Osteocyte (in vitro differentiated cells): ENCODE data around the gene MED8. TPM values are rescaled to one million over a fixed set of nuclear protein-coding genes. Genes with fewer than 3 reads are reported as not detected.
"Not testable (repeated sequence)": the region's sequence is repeated elsewhere in the genome, so short reads cannot be mapped to it uniquely, and the experiment has no call there.

Experiments used
- DNase-seq: peaks from one replicate; pipeline ENCODE4 v3.0.0; 2021; ENCODE audit warnings: mixed read lengths; ENCODE audit not compliant: unreplicated experiment; ENCODE audit errors: extremely low spot score
- H3K27ac Mint-ChIP-seq: one replicate; pipeline ENCODE4 v1.8.0; 2021; ENCODE audit warnings: mild to moderate bottlenecking, mixed read lengths; ENCODE audit not compliant: unreplicated experiment
- H3K27me3 Mint-ChIP-seq: one replicate; pipeline ENCODE4 v1.8.0; 2021; ENCODE audit warnings: mixed read lengths; ENCODE audit not compliant: unreplicated experiment
- H3K36me3 Mint-ChIP-seq: one replicate; pipeline ENCODE4 v1.8.0; 2021; ENCODE audit warnings: mixed read lengths; ENCODE audit not compliant: unreplicated experiment
- H3K4me1 Mint-ChIP-seq: one replicate; pipeline ENCODE4 v1.8.0; 2021; ENCODE audit warnings: mixed read lengths; ENCODE audit not compliant: unreplicated experiment
- H3K4me3 Mint-ChIP-seq: one replicate; pipeline ENCODE4 v1.8.0; 2021; ENCODE audit warnings: mild to moderate bottlenecking, moderate library complexity, mixed read lengths; ENCODE audit not compliant: unreplicated experiment
- H3K9me3 Mint-ChIP-seq: one replicate; pipeline ENCODE4 v1.8.0; 2021; ENCODE audit warnings: mixed read lengths; ENCODE audit not compliant: unreplicated experiment
- CTCF ChIP-seq: fragments of 200-600 bp; sonication (generic); IDR thresholded peaks from 2 replicates; pipeline ENCODE4 v1.5.0; 2021; ENCODE audit warnings: antibody characterized with exemption, mild to moderate bottlenecking, moderate library complexity
- total RNA-seq: library from RNA; stranded (reverse); gene quantifications from 2 replicates; pipeline ENCODE4 v1.2.1, GENCODE V29; 2021

MED8 gene
- total RNA-seq, 1 donor from 2014 or later, result 40.4 TPM

GRCh38 chr1:43415901-43416300 lies 26.3 kb upstream of the MED8 start:
- Mint-ChIP-seq H3K9me3 (no peaks in the 10 kb centered on the region), H3K27me3 (no peaks in the 10 kb centered on the region), H3K4me1 (no peaks in the 10 kb centered on the region), H3K4me3 (no peak overlapping the region), H3K27ac (no peak overlapping the region), H3K36me3 (peaks cover 13% of the 10 kb centered on the region)
- TF ChIP-seq CTCF, result no peak
- DNase-seq, result no peak

- no peak overlapping the region for H3K4me3 Mint-ChIP-seq
- no peaks in the 10 kb centered on the region for H3K9me3 Mint-ChIP-seq
- peak; percentile 71 for TF ChIP-seq CTCF
- H3K36me3 Mint-ChIP-seq, result peaks cover 18% of the 10 kb centered on the region
- no peak overlapping the region for H3K27ac Mint-ChIP-seq
- H3K27me3 Mint-ChIP-seq, result no peaks in the 10 kb centered on the region
- H3K4me1 Mint-ChIP-seq, result no peaks in the 10 kb centered on the region
- DNase-seq, result no peak
These were observed 25.1 kb upstream of the MED8 start for GRCh38 chr1:43414634-43415223.

GRCh38 chr1:43413426-43413825 lies 23.8 kb upstream of the MED8 start:
- not testable (repeated sequence) for DNase-seq, H3K4me1 Mint-ChIP-seq, H3K27ac Mint-ChIP-seq, H3K4me3 Mint-ChIP-seq, H3K9me3 Mint-ChIP-seq, H3K27me3 Mint-ChIP-seq
- H3K36me3 Mint-ChIP-seq, result peaks cover 24% of the 10 kb centered on the region

- Mint-ChIP-seq H3K4me3 (no peak overlapping the region), H3K27me3 (no peaks in the 10 kb centered on the region), H3K4me1 (no peaks in the 10 kb centered on the region), H3K36me3 (peaks cover 38% of the 10 kb centered on the region), H3K9me3 (no peaks in the 10 kb centered on the region), H3K27ac (no peak overlapping the region)
- no peak for TF ChIP-seq CTCF
- no peak for DNase-seq
These were observed 21.0 kb upstream of the MED8 start for GRCh38 chr1:43410571-43410970.

GRCh38 chr1:43405876-43406234 lies 16.3 kb upstream of the MED8 start:
- H3K36me3 Mint-ChIP-seq, result peaks cover 54% of the 10 kb centered on the region
- no peaks in the 10 kb centered on the region for H3K9me3 Mint-ChIP-seq
- H3K4me3 Mint-ChIP-seq, result no peak overlapping the region
- no peaks in the 10 kb centered on the region for H3K27me3 Mint-ChIP-seq
- no peak for DNase-seq
- no peaks in the 10 kb centered on the region for H3K4me1 Mint-ChIP-seq
- H3K27ac Mint-ChIP-seq, result no peak overlapping the region
- TF ChIP-seq CTCF, result no peak
